Adipocyte (in vitro differentiated cells): ENCODE data around the gene RNF213.

Source experiments
- DNase-seq: peaks from one replicate; pipeline ENCODE4 v3.0.0-alpha.2; 2015; ENCODE audit warnings: low read depth
- H3K27me3 ChIP-seq: replicated peaks from 2 replicates; pipeline ENCODE4 v1.7.0; 2013; ENCODE audit warnings: mild to moderate bottlenecking, low read length, moderate library complexity; ENCODE audit not compliant: control insufficient read depth, insufficient read depth
- H3K36me3 ChIP-seq: 2 replicates; pipeline ENCODE4 v1.7.0; 2013; ENCODE audit warnings: low read length, mild to moderate bottlenecking, moderate library complexity; ENCODE audit not compliant: control insufficient read depth, insufficient read depth, severe bottlenecking
- H3K4me1 ChIP-seq: 2 replicates; pipeline ENCODE4 v1.7.0; 2013; ENCODE audit warnings: mild to moderate bottlenecking, low read length, moderate library complexity; ENCODE audit not compliant: control insufficient read depth, insufficient read depth
- H3K4me3 ChIP-seq: 2 replicates; pipeline ENCODE4 v1.7.0; 2013; ENCODE audit warnings: mild to moderate bottlenecking, low read length, moderate library complexity
- H3K9ac ChIP-seq: 2 replicates; pipeline ENCODE4 v1.7.0; 2013; ENCODE audit warnings: mild to moderate bottlenecking, low read length, moderate library complexity
- H3K9me3 ChIP-seq: 2 replicates; pipeline ENCODE4 v1.7.0; 2013; ENCODE audit warnings: mild to moderate bottlenecking, low read length, moderate library complexity; ENCODE audit not compliant: control insufficient read depth

Gene RNF213

GRCh38 chr17:80365001-80365965 lies 104.6 kb downstream of the RNF213 start:
- Histone ChIP-seq H3K27me3 (no peaks in the 10 kb centered on the region), H3K36me3 (peaks cover 93% of the 10 kb centered on the region), H3K4me1 (peaks cover 8% of the 10 kb centered on the region), H3K9ac (no peak overlapping the region), H3K4me3 (no peak overlapping the region), H3K9me3 (no peaks in the 10 kb centered on the region)
- no peak for DNase-seq

- no peak for DNase-seq
Measured at GRCh38 chr17:80365983-80366382, 105.3 kb downstream of the RNF213 start.

GRCh38 chr17:80367503-80367902 lies 106.9 kb downstream of the RNF213 start:
- DNase-seq = no peak
- no peak overlapping the region for H3K9ac ChIP-seq
- H3K4me3 ChIP-seq = no peak overlapping the region
- no peaks in the 10 kb centered on the region for H3K27me3 ChIP-seq
- peaks cover 93% of the 10 kb centered on the region for H3K36me3 ChIP-seq
- H3K4me1 ChIP-seq = peaks cover 6% of the 10 kb centered on the region
- H3K9me3 ChIP-seq = no peaks in the 10 kb centered on the region

More at GRCh38 chr17:80365983-80366382, 105.3 kb downstream of the RNF213 start:
- Histone ChIP-seq H3K4me1 (peaks cover 7% of the 10 kb centered on the region), H3K27me3 (no peaks in the 10 kb centered on the region), H3K9ac (no peak overlapping the region), H3K36me3 (peaks cover 93% of the 10 kb centered on the region), H3K9me3 (no peaks in the 10 kb centered on the region), H3K4me3 (no peak overlapping the region)

- peaks cover 94% of the 10 kb centered on the region for H3K36me3 ChIP-seq
- no peak for DNase-seq
Measured at GRCh38 chr17:80371196-80371595, 110.5 kb downstream of the RNF213 start.

GRCh38 chr17:80372456-80372855 lies 111.8 kb downstream of the RNF213 start:
- no peak for DNase-seq
- no peak overlapping the region for H3K9ac ChIP-seq
- no peaks in the 10 kb centered on the region for H3K9me3 ChIP-seq
- no peaks in the 10 kb centered on the region for H3K27me3 ChIP-seq
- no peak overlapping the region for H3K4me3 ChIP-seq
- H3K4me1 ChIP-seq = no peaks in the 10 kb centered on the region
- peaks cover 94% of the 10 kb centered on the region for H3K36me3 ChIP-seq

More at GRCh38 chr17:80371196-80371595, 110.5 kb downstream of the RNF213 start:
- Histone ChIP-seq H3K4me1 (no peaks in the 10 kb centered on the region), H3K4me3 (no peak overlapping the region), H3K27me3 (no peaks in the 10 kb centered on the region), H3K9me3 (no peaks in the 10 kb centered on the region), H3K9ac (no peak overlapping the region)

GRCh38 chr17:80372922-80373570 lies 112.4 kb downstream of the RNF213 start:
- no peak overlapping the region for H3K4me3 ChIP-seq
- H3K9ac ChIP-seq = no peak overlapping the region
- DNase-seq = no peak
- H3K4me1 ChIP-seq = no peaks in the 10 kb centered on the region
- peaks cover 94% of the 10 kb centered on the region for H3K36me3 ChIP-seq
- H3K9me3 ChIP-seq = no peaks in the 10 kb centered on the region
- H3K27me3 ChIP-seq = no peaks in the 10 kb centered on the region

- no peak overlapping the region for H3K4me3 ChIP-seq
- H3K9ac ChIP-seq = no peak overlapping the region
Measured at GRCh38 chr17:80374039-80374731, 113.5 kb downstream of the RNF213 start.

GRCh38 chr17:80374732-80375585 lies 114.3 kb downstream of the RNF213 start:
- H3K4me3 ChIP-seq = no peak overlapping the region
- DNase-seq = no peak
- peaks cover 98% of the 10 kb centered on the region for H3K36me3 ChIP-seq
- H3K9ac ChIP-seq = no peak overlapping the region
- no peaks in the 10 kb centered on the region for H3K27me3 ChIP-seq
- H3K4me1 ChIP-seq = no peaks in the 10 kb centered on the region
- no peaks in the 10 kb centered on the region for H3K9me3 ChIP-seq

More at GRCh38 chr17:80374039-80374731, 113.5 kb downstream of the RNF213 start:
- Histone ChIP-seq H3K27me3 (no peaks in the 10 kb centered on the region), H3K9me3 (no peaks in the 10 kb centered on the region), H3K36me3 (peaks cover 97% of the 10 kb centered on the region), H3K4me1 (no peaks in the 10 kb centered on the region)
- DNase-seq = no peak

GRCh38 chr17:80376531-80376930 lies 115.9 kb downstream of the RNF213 start:
- Histone ChIP-seq H3K4me1 (no peaks in the 10 kb centered on the region), H3K9ac (no peak overlapping the region), H3K9me3 (no peaks in the 10 kb centered on the region), H3K27me3 (no peaks in the 10 kb centered on the region), H3K36me3 (peaks cover 98% of the 10 kb centered on the region), H3K4me3 (no peak overlapping the region)
- DNase-seq = no peak

GRCh38 chr17:80377798-80378197 lies 117.1 kb downstream of the RNF213 start:
- H3K9ac ChIP-seq = no peak overlapping the region
- DNase-seq = no peak
- H3K4me3 ChIP-seq = no peak overlapping the region
- H3K27me3 ChIP-seq = no peaks in the 10 kb centered on the region
- H3K36me3 ChIP-seq = peaks cover 98% of the 10 kb centered on the region
- no peaks in the 10 kb centered on the region for H3K4me1 ChIP-seq
- H3K9me3 ChIP-seq = no peaks in the 10 kb centered on the region
